ENCODE results near the gene SNX27.

DNA sequence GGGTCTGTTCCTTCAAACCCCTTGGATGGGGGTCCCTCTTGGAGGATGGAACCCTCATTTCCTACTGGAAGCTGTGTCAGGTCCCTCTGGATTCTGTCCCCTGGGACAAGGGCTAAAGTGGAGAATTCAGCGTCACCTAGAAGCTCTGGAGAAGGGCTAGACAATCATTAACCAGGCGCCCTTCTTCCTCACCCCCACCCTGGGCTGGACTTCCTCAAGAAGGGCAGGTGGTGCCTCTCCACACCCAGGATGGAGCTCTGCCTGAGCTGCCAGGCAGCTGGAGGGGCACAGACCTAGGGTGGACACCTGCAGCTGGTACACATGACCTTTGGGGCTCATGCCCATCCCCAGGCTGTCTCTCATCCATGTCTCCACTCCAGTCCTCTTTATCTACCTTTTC, 101.2 kb downstream of the SNX27 start:
- TF ChIP-seq, protein P1, sequence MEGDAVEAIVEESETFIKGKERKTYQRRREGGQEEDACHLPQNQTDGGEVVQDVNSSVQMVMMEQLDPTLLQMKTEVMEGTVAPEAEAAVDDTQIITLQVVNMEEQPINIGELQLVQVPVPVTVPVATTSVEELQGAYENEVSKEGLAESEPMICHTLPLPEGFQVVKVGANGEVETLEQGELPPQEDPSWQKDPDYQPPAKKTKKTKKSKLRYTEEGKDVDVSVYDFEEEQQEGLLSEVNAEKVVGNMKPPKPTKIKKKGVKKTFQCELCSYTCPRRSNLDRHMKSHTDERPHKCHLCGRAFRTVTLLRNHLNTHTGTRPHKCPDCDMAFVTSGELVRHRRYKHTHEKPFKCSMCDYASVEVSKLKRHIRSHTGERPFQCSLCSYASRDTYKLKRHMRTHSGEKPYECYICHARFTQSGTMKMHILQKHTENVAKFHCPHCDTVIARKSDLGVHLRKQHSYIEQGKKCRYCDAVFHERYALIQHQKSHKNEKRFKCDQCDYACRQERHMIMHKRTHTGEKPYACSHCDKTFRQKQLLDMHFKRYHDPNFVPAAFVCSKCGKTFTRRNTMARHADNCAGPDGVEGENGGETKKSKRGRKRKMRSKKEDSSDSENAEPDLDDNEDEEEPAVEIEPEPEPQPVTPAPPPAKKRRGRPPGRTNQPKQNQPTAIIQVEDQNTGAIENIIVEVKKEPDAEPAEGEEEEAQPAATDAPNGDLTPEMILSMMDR (IDR thresholded peaks at IDR 0.05; ENCODE audit: low read depth, low read length, poor library complexity, severe bottlenecking) = no peak
- no peak for TF ChIP-seq EZH2phosphoT487 (IDR thresholded peaks at IDR 0.05; ENCODE audit: borderline replicate concordance, low read length)

Data from DOHH2 (cell line).